Measurements from ENCODE around the gene SETD2.
"Not testable (repeated sequence)": the region's sequence is repeated elsewhere in the genome, so short reads cannot be mapped to it uniquely, and the experiment has no call there.

Gene SETD2

DNA sequence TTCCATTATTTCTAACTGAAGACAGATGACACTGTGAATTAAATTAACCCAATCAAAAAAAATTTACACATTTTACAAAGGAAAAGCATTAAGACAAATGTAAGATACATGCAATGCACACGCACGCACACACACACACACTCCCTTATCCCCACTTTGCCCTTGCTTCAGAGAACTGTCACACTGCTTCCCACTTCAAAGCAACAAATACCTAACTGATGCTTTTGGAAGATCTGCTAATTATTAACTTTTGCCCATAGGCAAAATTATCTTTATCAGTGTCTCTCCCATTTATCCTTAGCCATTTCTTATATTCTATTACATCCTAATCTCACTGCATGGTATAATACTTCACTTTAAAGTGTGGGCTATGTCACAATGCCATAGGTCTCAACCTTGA, 60.3 kb downstream of the SETD2 start:
- FAIRE-seq: no peak
- DNase-seq (ENCODE audit: insufficient read length, low spot score): no peak

DNA sequence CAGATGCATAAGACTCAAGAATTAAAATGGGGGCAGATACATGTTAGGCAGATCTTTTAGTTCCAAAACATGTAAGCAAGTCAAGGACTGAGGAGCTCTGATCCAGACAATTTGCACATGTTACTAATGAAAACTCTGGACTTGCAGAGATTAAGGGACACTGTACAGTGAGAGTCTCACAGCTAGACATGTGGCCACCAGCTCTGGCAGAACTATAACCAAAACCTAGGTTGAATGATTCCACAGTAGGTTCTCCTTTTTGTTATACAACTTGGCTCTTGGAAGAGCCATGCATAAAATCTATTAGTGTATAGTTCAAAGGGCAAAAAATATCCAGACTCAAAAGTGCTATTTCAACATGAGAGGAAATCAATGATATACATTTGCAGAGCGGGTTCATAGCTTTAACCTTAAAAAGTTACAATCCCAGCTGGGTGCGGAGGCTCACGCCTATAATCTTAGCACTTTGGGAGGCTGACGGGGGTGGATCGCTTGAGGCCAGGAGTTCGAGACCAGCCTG, 61.8 kb downstream of the SETD2 start:
- FAIRE-seq (no peak), DNase-seq (ENCODE audit: insufficient read length, low spot score) (no peak)

DNA sequence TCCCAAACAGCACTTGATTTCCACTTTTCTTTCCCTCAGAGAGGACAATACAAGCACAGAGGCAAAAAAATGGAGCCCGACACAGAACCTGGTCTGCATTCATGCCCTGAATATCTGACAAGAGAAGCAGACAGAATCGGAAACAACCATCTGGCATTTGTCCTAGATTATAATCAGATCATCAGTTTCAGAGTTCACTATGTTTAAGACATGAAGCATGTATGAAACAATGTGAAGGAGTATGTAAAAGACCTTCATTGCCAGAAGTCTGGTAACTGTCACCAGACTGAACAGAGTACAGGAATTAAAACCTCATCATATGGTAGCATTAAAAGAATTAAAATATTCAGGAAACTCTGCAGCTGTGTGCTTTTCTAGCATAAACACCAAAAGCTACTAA, 65.0 kb downstream of the SETD2 start:
- no peak for FAIRE-seq
- no peak for DNase-seq (ENCODE audit: insufficient read length, low spot score)

DNA sequence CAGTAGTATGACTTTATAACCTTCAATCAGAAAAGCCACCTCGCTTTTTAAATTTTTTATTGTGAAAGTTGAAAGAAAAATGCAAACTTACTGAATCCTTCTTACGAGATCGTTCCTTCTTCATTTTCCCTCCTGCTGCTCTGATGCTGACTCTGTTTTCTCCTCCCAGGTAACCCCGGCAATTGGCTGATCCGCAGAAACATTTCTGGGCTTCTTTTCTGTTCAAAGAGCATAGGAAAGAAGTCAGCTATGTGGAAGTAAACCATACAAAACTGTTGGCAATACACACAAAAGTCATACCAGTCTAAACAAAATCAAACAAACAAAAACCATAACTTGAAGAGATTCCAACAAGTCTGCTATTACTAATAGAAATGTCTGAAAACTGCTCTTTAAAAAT, 66.0 kb downstream of the SETD2 start:
- FAIRE-seq (no peak), DNase-seq (ENCODE audit: insufficient read length, low spot score) (no peak)

DNA sequence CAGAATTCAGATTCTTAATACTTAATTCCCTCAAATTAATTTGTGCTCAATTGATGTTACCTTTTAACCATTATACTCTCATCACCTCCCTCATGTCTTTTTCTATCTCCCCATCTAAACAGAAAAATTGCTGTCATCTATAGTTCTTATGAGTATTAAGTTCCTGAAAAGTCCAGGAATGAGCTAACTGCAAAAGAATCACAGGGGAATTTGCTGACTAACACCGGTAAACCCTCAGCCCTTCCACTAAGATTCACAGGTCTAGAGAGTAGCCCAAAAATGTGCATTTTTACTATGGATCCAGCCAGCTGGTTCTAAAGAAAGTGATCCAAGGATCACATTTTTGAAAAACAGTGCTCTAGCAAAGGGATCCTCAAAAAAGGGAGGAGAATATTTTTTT, 67.0 kb downstream of the SETD2 start:
- DNase-seq (ENCODE audit: insufficient read length, low spot score) (peak; percentile 33), FAIRE-seq (no peak)

DNA sequence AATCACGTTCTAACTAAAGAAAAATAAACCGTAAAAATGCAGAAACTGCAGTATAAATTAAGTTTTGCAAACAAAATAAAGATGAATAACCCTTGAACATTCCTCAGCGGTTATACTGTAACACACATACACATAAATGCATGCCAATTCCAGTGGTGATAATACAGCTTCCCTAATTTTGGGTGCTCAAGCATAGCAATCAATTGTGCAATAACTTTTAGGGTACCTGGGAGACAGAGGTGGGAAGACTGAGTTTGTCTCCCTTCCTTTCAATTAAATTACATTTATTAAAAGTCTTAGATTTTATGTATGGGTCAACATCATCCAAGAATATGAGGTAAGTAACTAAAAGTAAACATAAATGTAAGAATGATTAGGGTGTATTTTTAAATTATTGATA, 71.8 kb downstream of the SETD2 start:
- FAIRE-seq: no peak
- DNase-seq (ENCODE audit: insufficient read length, low spot score): no peak

DNA sequence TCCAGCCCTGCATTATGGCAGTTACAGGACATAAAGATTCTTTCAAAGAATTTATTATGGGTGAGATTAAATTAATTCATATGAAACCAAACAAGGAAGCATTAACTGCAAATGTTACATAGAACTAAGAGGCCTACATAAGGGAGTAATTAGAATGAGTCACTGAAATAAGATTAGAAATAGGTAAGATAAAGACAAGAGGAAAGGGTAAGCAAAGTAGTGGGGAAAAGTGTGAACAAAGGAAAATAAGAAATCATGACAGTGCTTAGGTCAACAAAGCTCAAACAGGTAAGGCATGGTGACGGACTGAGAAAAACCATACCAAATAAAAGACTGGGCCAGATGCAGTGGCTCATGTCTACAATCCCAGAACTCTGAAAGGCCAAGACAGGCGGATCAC, 74.3 kb downstream of the SETD2 start:
- no peak for FAIRE-seq
- no peak for DNase-seq (ENCODE audit: insufficient read length, low spot score)

DNA sequence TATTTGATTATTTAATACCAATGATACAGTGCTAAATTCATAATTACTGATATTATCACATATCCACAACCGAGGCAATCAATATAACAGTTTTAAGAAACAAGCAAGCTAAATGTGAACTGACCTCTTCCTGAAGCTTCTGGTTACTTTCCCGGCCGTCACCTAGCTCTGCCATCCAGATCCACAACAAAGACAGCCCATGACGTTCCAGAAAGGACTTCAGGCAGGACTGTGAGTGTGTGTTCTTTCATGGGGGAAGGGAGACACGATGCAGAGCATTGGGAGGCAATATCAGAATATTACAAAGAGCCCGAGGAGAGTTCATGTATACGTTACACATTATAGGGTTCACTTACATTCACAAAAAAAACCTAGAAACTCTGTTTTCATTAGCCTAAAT, 77.8 kb downstream of the SETD2 start:
- FAIRE-seq: no peak
- no peak for DNase-seq (ENCODE audit: insufficient read length, low spot score)

DNA sequence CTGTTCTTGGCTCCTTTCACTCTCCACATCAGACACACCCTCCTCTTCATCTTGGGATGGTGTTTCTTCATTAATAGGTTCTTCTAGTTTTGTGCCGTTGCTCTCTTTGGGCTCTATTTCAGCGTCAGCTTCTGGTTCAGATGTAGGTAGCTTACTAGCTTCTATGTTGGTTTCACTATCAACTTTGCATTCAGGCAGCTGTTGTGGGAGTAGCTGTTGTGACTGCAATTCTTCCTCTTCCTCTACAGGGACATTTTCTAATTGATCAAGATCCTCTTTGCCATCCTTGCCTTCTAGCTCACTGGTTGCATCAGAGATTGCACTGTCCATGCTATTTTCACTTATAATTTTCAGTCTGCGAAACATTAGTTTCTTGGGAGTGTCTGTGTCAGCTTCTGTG, 80.1 kb downstream of the SETD2 start:
- no peak for FAIRE-seq
- no peak for DNase-seq (ENCODE audit: insufficient read length, low spot score)

DNA sequence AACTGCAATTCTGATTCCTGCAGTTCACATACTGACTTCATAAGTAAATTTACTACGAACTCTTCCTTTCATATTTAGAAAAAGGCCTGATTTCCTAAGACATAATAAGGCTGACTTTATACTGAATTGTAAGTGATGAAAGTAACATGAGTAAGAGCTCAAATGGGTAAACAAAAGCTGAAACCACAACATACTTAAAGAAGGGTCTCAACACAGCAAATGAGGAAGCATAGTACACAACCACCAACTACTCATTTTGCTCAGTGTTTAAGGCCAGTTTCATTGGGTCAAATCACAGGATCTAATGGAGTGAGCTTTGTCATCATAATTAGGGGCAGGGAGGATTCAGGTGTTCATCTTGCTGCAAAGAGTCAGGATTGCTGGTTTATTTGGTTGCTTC, 81.4 kb downstream of the SETD2 start:
- FAIRE-seq: no peak
- DNase-seq (ENCODE audit: insufficient read length, low spot score): no peak

DNA sequence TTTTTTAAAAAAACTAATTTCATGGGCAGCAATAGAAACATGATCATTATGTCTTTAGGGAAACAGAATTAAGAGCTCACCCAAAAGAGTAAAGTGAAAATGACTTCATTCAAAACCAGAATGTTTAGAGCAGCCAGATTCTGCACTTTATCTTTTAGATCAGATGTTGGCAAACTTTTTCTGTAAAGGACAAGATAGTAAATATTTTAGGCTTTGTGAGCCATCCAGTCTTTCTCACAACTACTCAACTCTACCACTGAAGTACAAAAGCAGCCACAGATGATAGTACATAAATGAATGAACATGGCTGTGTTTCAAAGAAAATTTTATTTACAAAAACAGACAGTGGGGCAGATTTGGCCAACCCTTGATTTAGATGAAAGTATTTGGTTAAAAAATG, 84.5 kb downstream of the SETD2 start:
- FAIRE-seq (no peak), DNase-seq (ENCODE audit: insufficient read length, low spot score) (no peak)

DNA sequence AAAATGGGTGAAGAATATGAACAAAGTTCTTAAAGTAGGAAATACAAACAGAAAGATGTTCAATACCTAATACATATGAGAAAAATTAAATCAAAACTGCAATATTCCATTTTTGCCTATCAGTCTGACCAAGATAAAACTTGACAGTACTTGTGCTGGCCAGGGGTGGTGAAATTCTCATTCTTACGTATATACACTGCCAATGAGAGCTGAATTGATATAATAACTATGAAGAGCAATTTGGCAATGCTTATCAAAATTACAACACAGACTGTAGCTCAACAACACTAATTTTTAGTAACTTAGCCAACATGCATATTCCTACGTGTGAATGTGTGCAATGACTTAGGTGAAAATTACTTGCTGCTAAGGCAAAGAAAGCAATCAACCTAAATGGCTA, 90.2 kb downstream of the SETD2 start:
- DNase-seq (ENCODE audit: insufficient read length, low spot score) (no peak), FAIRE-seq (no peak)

DNA sequence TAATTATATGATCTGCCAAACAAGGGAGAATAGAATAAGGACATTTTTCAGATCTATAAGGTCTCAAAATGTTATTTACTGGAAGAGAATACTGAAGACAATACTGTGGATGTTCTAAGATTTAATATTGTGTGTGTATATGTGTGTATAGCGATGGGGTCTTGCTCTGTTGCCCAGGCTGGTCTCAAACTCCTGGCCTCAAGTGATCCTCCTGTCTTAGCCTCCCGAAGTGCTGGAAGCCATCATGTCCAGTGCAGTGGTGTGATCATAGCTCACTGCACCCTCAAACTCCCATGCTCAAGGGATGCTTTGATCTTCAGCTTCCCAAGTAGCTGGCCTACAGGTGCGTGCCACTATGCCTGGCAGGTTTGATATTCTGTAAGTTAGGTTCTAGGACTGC, 93.1 kb downstream of the SETD2 start:
- no peak for DNase-seq (ENCODE audit: insufficient read length, low spot score)
- FAIRE-seq: no peak

DNA sequence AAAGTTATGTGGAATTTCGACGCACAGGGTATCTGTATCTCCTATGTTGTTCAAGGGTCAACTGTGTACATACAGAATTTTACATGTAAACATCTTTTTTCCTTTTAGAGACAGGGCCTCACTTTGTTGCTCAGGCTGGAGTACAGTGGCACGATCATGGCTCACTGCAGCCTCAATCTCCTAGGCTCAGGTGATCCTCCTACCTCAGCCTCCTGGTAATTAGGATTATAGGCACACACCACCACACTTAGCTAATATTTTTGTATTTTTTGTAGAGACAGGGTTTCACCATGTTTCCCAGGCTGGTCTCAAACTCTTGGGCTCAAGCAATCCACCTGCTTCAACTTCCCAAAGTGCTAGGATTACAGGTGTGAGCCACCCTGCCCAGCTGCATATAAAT, 97.7 kb downstream of the SETD2 start:
- not testable (repeated sequence) for FAIRE-seq; DNase-seq (ENCODE audit: insufficient read length, low spot score)

DNA sequence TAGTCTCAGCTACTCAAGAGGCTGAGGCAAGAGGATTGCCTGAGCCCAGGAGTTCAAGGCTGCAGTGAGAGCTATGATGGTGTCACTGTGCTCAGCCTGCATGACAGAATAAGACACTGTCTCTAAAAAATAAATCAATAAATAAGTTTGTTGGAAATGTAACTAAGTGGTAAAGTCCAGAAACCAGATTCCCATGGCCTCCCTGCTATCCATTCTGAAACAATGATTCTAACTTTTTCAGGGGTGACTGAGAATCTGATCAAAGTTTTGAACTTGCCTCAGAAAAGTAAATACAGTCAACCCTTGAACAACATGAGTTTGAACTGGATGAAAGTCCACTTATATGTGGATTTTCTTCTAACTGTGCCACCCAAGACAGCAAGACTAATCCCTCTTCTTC, 98.2 kb downstream of the SETD2 start:
- DNase-seq (ENCODE audit: insufficient read length, low spot score) (no peak), FAIRE-seq (no peak)

DNA sequence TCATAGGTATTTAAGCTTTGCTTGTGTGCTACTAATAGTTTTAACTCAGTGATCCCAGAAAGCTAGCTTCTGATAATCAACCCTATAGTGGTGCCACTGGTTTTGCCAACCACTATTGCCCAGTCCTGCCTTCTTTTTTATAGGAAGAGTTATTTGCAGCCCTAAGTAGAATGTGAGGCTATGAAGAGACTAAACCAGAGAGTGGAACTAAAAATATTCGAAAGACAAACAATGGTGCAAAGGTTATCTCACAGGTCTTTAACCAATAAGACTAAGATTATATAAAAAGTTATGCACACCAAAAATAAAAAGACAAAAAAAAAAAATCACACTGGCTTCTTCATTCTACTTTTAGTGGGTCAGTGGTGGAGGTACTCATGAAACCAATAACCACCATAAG, 98.9 kb downstream of the SETD2 start:
- FAIRE-seq: no peak
- DNase-seq (ENCODE audit: insufficient read length, low spot score): no peak

DNA sequence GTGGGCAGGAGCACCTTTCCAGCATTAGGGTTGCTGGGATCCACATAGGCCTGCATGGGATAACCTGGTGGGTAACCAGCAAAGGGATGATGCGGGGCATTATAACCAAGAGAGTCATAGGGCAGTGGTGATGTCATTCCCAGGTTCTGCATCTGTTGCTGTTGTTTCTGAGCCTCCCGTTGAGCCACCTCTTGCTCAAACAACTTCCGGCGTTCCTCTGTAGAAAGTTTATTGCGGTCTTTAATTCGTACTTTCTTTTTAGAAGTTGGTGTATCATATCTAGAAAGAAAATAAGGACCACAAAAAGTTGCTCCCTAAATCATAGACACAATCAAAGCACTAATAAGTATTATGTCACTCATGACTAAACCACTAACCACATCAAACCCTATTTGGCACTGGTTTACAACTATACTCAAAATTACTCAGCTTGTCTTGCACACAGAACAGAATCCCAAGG, 106.7 kb downstream of the SETD2 start:
- FAIRE-seq: no peak
- DNase-seq (ENCODE audit: insufficient read length, low spot score): no peak

DNA sequence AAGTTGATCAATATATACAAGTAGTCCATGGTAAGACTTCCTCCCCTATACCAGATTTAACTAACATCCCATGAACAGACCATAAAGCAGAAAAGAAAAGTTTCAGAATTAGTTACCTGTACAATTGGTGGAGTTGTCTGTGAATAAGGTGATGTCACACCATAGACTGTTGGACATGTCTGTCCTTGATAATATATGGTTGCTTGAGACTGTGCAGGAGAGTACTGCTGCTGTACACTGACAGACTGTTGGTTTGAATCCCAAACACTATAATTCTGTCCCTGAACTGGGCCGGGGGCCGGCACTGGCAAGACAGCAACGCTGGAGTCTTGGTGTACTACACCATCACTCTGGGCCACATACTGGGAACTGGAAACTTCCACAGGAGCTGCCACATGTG, 107.2 kb downstream of the SETD2 start:
- DNase-seq (ENCODE audit: insufficient read length, low spot score): no peak
- no peak for FAIRE-seq

DNA sequence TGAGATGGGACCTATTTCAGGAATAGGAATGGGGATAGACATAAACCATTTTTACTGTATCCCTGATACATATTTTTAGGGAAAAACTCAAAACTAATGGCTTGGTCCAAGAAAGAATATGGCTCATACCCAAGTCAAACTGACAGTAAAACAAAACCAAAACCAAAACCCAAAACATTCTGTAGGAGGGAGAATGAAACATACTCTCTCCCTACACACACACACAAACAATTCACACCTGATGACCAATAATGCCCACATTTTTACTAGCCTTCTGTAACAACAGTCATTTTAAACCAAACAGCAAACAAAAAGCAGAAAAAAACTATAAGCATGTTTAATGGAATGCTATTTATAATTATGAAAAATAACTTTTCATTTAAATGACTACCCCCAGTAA, 109.5 kb downstream of the SETD2 start:
- FAIRE-seq: no peak
- no peak for DNase-seq (ENCODE audit: insufficient read length, low spot score)

DNA sequence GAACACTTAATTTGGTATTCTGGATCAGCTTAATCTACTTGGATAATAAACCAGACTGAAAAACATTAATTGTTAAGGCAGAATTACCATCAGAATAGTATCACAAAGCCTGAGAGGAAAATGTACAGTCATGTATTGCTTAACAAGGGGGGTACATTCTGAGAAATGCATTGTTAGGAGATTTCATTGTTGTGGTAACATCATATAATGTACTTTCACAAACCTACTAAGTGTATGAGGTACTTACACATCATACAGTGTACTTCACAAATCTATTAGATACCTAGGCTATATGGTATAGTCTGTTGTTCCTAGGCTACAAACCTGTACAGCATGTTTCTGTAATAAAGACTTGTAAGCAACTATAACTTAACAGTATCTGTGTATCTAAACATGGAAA, 116.2 kb downstream of the SETD2 start:
- FAIRE-seq (no peak), DNase-seq (ENCODE audit: insufficient read length, low spot score) (no peak)

DNA sequence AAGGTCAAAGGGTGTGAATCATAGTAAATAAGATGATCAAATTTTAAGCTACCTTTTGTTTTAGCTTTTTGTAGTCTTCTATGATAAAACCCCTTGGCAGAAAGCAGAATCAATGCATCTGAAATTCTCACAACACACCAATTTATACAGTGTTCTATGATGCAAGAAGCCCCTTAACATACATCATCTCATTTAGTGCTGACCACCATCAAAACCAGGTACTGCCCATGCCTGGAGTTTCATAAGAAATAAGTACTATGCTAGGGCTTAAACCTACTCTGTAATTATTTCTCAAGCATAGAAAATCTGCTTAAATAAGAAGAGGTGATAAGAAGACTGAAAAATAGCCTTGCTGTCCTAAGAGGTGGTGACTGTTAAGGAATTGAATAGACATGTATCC, 116.8 kb downstream of the SETD2 start:
- DNase-seq (ENCODE audit: insufficient read length, low spot score): no peak
- no peak for FAIRE-seq

DNA sequence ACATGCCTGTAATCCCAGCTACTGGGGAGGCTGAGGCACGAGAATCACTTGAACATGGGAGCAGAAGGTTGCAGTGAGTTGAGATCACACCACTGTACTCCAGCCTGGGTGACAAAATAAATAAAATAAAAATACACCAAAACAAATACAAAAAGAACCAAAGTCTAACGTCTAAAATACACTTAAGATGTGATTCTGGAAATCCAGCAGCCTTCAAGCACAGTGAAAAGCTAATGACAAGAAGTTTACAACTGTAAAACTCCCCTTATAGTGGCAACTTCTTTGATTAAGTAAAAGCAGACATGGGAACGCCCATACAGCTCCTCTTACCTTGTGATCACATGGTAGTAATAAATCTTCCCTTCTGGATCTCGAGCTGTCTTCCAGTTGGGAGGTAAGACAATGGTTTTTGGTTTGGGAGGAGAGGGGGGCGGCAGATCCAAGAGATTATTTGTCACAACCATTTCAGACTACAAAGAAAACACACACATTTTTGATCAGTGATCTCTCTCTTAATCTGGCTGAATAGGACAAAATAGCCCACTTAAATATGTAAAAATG, 121.6 kb downstream of the SETD2 start:
- FAIRE-seq: no peak

DNA sequence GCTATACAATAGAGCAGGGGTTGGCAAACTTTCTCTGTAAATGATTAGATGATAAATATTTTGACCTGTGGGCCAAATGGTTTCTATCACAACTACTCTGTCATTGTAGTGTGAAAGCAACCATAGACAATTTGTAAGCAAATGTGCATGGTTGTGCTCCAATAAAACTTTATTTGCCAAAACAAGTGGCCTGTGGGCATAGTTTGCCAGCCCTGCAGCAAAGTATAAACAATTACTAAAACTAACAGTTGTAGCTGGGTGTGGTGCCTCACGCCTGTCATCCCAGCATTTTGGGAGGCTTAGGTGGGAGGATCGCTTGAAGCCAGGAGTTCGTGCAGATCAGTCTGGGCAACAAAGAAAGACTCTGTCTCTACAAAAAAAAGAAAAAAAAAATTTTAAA, 122.8 kb downstream of the SETD2 start:
- no peak for FAIRE-seq
- DNase-seq (ENCODE audit: insufficient read length, low spot score): no peak

More for the DNA sequence above, 121.6 kb downstream of the SETD2 start:
- no peak for DNase-seq (ENCODE audit: insufficient read length, low spot score)

Measured in HTR-8/SVneo (cell line).